ENCODE results near the gene DERA. TPM values are rescaled to one million over a fixed set of nuclear protein-coding genes. Genes with fewer than 3 reads are reported as not detected.

Gene DERA
- total RNA-seq, 1 donor from 2014 or later = 21.4 TPM

DNA sequence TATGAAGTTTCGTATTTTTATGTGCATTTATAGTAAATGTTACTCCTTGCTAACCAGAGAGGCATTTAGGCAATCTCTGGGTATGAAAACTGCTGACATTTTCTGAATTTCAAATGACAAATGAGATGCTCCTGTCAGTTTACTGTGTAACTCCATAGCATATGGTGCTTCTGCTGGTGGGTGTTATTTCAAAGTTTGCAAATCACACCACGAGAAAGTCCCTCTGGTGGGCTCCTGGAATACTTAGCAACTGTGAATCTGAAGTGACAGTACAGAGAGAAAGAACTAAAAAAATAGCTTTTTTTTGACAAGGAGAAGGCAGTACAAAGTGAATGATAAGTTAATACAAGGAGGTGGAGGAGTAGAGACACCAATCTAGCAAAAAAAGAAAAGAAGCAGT lies 161.5 kb downstream of the DERA start:
- H3K27me3 ChIP-seq = no peaks in the 10 kb centered on the region
- H3K27ac ChIP-seq = no peak overlapping the region
- no peak for DNase-seq (ENCODE audit: extremely low spot score in 2 of 2)
- H3K4me1 ChIP-seq = no peaks in the 10 kb centered on the region
- TF ChIP-seq POLR2A (IDR thresholded peaks at IDR 0.05) (no peak), POLR2AphosphoS5 (IDR thresholded peaks at IDR 0.05; ENCODE audit: insufficient read depth in 1 of 2, low read depth in 1 of 2) (no peak)
- TF ChIP-seq, protein P1, sequence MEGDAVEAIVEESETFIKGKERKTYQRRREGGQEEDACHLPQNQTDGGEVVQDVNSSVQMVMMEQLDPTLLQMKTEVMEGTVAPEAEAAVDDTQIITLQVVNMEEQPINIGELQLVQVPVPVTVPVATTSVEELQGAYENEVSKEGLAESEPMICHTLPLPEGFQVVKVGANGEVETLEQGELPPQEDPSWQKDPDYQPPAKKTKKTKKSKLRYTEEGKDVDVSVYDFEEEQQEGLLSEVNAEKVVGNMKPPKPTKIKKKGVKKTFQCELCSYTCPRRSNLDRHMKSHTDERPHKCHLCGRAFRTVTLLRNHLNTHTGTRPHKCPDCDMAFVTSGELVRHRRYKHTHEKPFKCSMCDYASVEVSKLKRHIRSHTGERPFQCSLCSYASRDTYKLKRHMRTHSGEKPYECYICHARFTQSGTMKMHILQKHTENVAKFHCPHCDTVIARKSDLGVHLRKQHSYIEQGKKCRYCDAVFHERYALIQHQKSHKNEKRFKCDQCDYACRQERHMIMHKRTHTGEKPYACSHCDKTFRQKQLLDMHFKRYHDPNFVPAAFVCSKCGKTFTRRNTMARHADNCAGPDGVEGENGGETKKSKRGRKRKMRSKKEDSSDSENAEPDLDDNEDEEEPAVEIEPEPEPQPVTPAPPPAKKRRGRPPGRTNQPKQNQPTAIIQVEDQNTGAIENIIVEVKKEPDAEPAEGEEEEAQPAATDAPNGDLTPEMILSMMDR (IDR thresholded peaks at IDR 0.05) = no peak
- H3K36me3 ChIP-seq = no peaks in the 10 kb centered on the region
- H3K9me3 ChIP-seq = no peaks in the 10 kb centered on the region
- no peak overlapping the region for H3K4me3 ChIP-seq
- intact Hi-C loops (cut with DNase I) = no loop called here

DNA sequence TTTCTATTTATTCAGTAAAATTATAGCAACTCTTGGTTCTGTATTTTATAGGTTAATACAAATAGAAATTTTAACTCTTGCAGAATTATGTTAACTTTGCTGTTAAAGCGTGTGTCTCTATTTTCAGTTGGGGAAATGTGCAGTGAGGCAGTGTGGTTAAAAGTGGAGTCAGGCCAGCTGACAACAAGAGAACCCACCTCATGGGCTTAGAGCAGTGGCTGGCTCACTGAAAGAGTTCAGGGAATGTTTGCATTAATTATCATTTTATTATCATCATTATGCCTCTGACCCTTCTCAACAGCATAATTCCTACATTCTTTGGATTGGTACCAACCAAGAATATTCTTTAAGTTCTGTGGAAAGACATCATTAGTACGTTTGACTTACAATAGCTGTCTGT lies 163.8 kb downstream of the DERA start:
- Histone ChIP-seq H3K4me1 (no peaks in the 10 kb centered on the region), H3K36me3 (no peaks in the 10 kb centered on the region)
- intact Hi-C loops (cut with DNase I) = no loop called here

DNA sequence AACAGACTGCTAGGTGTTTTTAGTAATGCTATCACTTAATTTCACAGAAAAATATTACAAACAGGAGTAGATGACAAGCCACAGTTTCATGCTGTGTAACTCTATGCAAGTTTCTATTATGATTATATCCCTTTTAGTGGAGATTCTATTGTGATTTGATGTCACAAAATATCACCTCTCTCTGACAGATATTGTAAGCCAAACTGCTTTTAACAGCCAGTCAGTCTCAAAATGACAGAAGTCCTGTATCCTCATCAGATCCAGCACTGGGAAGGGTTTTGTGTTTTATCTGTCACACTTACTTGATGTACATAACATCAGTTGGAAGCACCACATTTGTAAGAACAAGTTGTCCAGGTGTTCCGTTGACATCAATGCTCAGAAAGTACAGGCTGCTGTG lies 164.8 kb downstream of the DERA start:
- TF ChIP-seq POLR2AphosphoS5 (IDR thresholded peaks at IDR 0.05; ENCODE audit: insufficient read depth in 1 of 2, low read depth in 1 of 2) (no peak), POLR2A (IDR thresholded peaks at IDR 0.05) (no peak)
- TF ChIP-seq, protein P1 (IDR thresholded peaks at IDR 0.05) = no peak
- H3K9me3 ChIP-seq = no peaks in the 10 kb centered on the region
- no peak for DNase-seq (ENCODE audit: extremely low spot score in 2 of 2)
- H3K27me3 ChIP-seq = no peaks in the 10 kb centered on the region
- H3K36me3 ChIP-seq = no peaks in the 10 kb centered on the region
- no peak overlapping the region for H3K4me3 ChIP-seq
- no peak overlapping the region for H3K27ac ChIP-seq
- intact Hi-C loops (cut with DNase I) = no loop called here
- no peaks in the 10 kb centered on the region for H3K4me1 ChIP-seq

More for the DNA sequence above, 163.8 kb downstream of the DERA start:
- H3K9me3 ChIP-seq = no peaks in the 10 kb centered on the region
- no peak for TF ChIP-seq POLR2A (IDR thresholded peaks at IDR 0.05)
- TF ChIP-seq, protein P1 (IDR thresholded peaks at IDR 0.05) = no peak
- TF ChIP-seq POLR2AphosphoS5 (IDR thresholded peaks at IDR 0.05; ENCODE audit: insufficient read depth in 1 of 2, low read depth in 1 of 2) = no peak
- H3K27ac ChIP-seq = no peak overlapping the region
- DNase-seq (ENCODE audit: extremely low spot score in 2 of 2) = no peak
- no peak overlapping the region for H3K4me3 ChIP-seq
- H3K27me3 ChIP-seq = no peaks in the 10 kb centered on the region

DNA sequence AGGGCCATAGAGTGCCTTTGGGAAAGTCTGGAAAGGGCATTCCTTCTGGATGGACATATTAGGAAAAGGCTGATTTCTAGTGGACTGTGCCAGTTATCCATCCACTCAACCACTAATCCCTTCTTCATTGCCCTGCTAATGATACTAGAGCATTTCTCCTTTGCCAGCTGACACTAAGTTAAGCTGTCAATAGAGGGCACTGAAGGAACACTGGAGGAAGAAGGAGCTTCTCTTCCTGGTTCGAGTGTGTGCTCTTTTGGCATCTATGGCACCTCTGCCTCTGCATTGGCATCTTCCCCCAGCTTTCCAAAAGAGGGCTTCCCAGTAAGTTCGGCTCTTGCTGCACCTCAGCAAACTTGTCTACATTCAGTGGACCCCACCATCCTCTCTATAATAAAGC lies 165.4 kb downstream of the DERA start:
- no peak for DNase-seq (ENCODE audit: extremely low spot score in 2 of 2)
- intact Hi-C loops (cut with DNase I) = no loop called here
- no peaks in the 10 kb centered on the region for H3K27me3 ChIP-seq

DNA sequence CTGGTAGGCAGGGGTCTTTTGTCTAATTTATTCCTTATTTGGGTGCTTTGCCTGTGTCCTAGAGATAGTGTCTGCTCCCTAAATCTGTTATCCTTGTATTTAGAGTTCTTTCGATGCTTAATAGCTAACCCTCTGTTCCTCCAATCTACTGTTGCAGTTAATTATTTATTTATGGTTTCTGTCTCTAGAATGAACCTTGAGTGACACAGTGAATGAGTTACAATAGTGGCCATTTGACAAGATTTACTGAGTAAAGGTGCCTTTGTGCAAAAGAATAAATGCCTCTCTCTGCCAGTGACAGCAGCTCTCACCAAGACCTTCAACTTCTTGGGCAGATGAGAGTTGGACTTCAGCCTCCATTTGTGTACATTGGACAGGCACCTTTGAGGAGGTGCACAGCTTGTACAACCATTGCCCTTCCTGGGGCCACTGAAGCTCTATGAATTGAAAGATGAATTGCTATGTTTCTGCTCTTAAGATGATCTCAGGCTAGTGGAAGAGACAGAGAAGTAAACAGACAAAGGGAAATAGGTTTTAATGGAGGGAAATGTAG lies 165.9 kb downstream of the DERA start:
- intact Hi-C loops (cut with DNase I) = no loop called here
- no peak overlapping the region for H3K27ac ChIP-seq

More for the DNA sequence above, 165.4 kb downstream of the DERA start:
- Histone ChIP-seq H3K4me1 (no peaks in the 10 kb centered on the region), H3K36me3 (no peaks in the 10 kb centered on the region), H3K4me3 (no peak overlapping the region), H3K27ac (no peak overlapping the region), H3K9me3 (no peaks in the 10 kb centered on the region)
- TF ChIP-seq POLR2A (IDR thresholded peaks at IDR 0.05) = no peak
- no peak for TF ChIP-seq POLR2AphosphoS5 (IDR thresholded peaks at IDR 0.05; ENCODE audit: insufficient read depth in 1 of 2, low read depth in 1 of 2)
- TF ChIP-seq, protein P1 (IDR thresholded peaks at IDR 0.05) = no peak

More for the DNA sequence above, 165.9 kb downstream of the DERA start:
- DNase-seq (ENCODE audit: extremely low spot score in 2 of 2) = no peak
- TF ChIP-seq, protein P1 (IDR thresholded peaks at IDR 0.05) = no peak
- TF ChIP-seq POLR2A (IDR thresholded peaks at IDR 0.05) (no peak), POLR2AphosphoS5 (IDR thresholded peaks at IDR 0.05; ENCODE audit: insufficient read depth in 1 of 2, low read depth in 1 of 2) (no peak)
- Histone ChIP-seq H3K36me3 (no peaks in the 10 kb centered on the region), H3K9me3 (no peaks in the 10 kb centered on the region), H3K4me1 (no peaks in the 10 kb centered on the region), H3K27me3 (no peaks in the 10 kb centered on the region), H3K4me3 (no peak overlapping the region)

All from vagina (tissue), 2 donors.